Upper lobe of right lung (tissue), 1 donor: ENCODE data around the gene MRRF. TPM values are rescaled to one million over a fixed set of nuclear protein-coding genes. Genes with fewer than 3 reads are reported as not detected.

Experiments used
- ATAC-seq: fragments of 200-7000 bp; cut with Tn5 transposase; one replicate; pipeline ENCODE4 v1.9.1; 2020; ENCODE audit warnings: mild to moderate bottlenecking, moderate library complexity
- DNase-seq: peaks from one replicate; pipeline ENCODE4 v3.0.0-alpha.2; 2020
- H3K27ac ChIP-seq: fragments of 200-600 bp; one replicate; pipeline ENCODE4 v1.8.0; 2022
- H3K27me3 ChIP-seq: fragments of 200-600 bp; one replicate; pipeline ENCODE4 v1.8.0; 2022; ENCODE audit warnings: mild to moderate bottlenecking
- H3K36me3 ChIP-seq: fragments of 200-600 bp; one replicate; pipeline ENCODE4 v1.8.0; 2022
- H3K4me1 ChIP-seq: fragments of 200-600 bp; one replicate; pipeline ENCODE4 v1.8.0; 2022
- H3K4me3 ChIP-seq: fragments of 200-600 bp; one replicate; pipeline ENCODE4 v1.8.0; 2022; ENCODE audit warnings: mild to moderate bottlenecking
- H3K9me3 ChIP-seq: fragments of 200-600 bp; one replicate; pipeline ENCODE4 v1.8.0; 2022
- intact Hi-C: fragments of 100-400 bp; cut with DNase I; formaldehyde crosslinking; loops from one replicate; pipeline ENCODE4 v1.11.0; 2022
- total RNA-seq: library from RNA; stranded (reverse); fragmentation: NEBNext Ultra II Directional; extraction: Animal tissue kit (Norgen Biotek cat#: 25700); gene quantifications from one replicate; pipeline ENCODE4 v1.2.1, GENCODE V29; 2021
- TF ChIP-seq, protein P1 (sequence below): fragments of 200-600 bp; IDR thresholded peaks from one replicate; pipeline ENCODE4 v1.8.0; 2022; ENCODE audit warnings: antibody characterized with exemption
- donor health status: DM: no; HTN: yes; CAD: no; lungs with severe emphysema.

Gene MRRF
- total RNA-seq, 1 donor from 2014 or later = 31.9 TPM

DNA sequence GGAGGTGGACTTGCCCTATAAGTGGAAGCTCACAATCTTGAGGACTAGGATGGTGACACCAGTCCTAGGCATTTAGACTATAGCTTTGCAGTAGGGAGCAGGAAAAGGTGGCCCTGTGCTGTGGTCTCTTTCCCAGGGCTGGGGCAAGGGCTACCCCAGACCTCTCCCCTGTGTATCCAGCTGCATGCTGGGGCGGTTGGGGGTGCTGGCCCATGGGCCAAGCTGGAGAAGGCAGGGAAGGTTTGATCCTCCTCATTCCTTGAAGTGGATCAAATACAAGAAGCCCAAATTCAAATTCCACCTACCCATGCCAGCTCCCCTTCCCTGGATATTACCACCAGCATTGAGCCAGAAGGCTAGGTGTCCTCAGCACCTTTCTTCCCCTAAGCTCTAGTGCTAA, 104.0 kb downstream of the MRRF start:
- TF ChIP-seq, protein P1, sequence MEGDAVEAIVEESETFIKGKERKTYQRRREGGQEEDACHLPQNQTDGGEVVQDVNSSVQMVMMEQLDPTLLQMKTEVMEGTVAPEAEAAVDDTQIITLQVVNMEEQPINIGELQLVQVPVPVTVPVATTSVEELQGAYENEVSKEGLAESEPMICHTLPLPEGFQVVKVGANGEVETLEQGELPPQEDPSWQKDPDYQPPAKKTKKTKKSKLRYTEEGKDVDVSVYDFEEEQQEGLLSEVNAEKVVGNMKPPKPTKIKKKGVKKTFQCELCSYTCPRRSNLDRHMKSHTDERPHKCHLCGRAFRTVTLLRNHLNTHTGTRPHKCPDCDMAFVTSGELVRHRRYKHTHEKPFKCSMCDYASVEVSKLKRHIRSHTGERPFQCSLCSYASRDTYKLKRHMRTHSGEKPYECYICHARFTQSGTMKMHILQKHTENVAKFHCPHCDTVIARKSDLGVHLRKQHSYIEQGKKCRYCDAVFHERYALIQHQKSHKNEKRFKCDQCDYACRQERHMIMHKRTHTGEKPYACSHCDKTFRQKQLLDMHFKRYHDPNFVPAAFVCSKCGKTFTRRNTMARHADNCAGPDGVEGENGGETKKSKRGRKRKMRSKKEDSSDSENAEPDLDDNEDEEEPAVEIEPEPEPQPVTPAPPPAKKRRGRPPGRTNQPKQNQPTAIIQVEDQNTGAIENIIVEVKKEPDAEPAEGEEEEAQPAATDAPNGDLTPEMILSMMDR = no peak
- no peaks in the 10 kb centered on the region for H3K4me1 ChIP-seq
- no peaks in the 10 kb centered on the region for H3K9me3 ChIP-seq
- no peaks in the 10 kb centered on the region for H3K36me3 ChIP-seq
- DNase-seq (no peak), ATAC-seq (no peak)
- H3K27me3 ChIP-seq = peaks cover 4% of the 10 kb centered on the region
- intact Hi-C loops = no loop called here
- no peak overlapping the region for H3K27ac ChIP-seq
- H3K4me3 ChIP-seq = no peak overlapping the region

- no peaks in the 10 kb centered on the region for H3K36me3 ChIP-seq
- intact Hi-C loops = no loop called here
- H3K9me3 ChIP-seq = no peaks in the 10 kb centered on the region
- H3K4me3 ChIP-seq = peak overlapping the region; percentile 52
- ATAC-seq = peak; percentile 66
- TF ChIP-seq, protein P1 = no peak
- H3K27ac ChIP-seq = peak overlapping the region; percentile 18
- peaks cover 4% of the 10 kb centered on the region for H3K27me3 ChIP-seq
- DNase-seq = peak; percentile 76
- peaks cover 4% of the 10 kb centered on the region for H3K4me1 ChIP-seq
Observed at GRCh38 chr9:122370303-122370702, 105.6 kb downstream of the MRRF start.

GRCh38 chr9:122370869-122371755, 106.4 kb downstream of the MRRF start, which contains the start of gene PTGS1:
PTGS1 (plus strand) TSS chr9:122371024; CDS start chr9:122371085, 61 bp downstream.
- H3K4me3 ChIP-seq = peak within 1 kb of the TSS; percentile 52
- TF ChIP-seq, protein P1 = no peak
- DNase-seq = peak; percentile 80
- peak within 1 kb of the TSS; percentile 18 for H3K27ac ChIP-seq
- peak; percentile 81 for ATAC-seq
- intact Hi-C loops = no loop called here
- H3K4me1 ChIP-seq = peaks cover 12% of the 10 kb centered on the region
- no peaks in the 10 kb centered on the region for H3K36me3 ChIP-seq
- no peaks in the 10 kb centered on the region for H3K9me3 ChIP-seq
- H3K27me3 ChIP-seq = peaks cover 4% of the 10 kb centered on the region

- ATAC-seq (no peak), DNase-seq (no peak)
- TF ChIP-seq, protein P1 = no peak
- Histone ChIP-seq H3K27ac (no peak overlapping the region), H3K4me1 (peaks cover 12% of the 10 kb centered on the region), H3K4me3 (peak overlapping the region; percentile 52), H3K9me3 (no peaks in the 10 kb centered on the region), H3K36me3 (no peaks in the 10 kb centered on the region), H3K27me3 (peaks cover 4% of the 10 kb centered on the region)
- intact Hi-C loops = no loop called here
Observed at GRCh38 chr9:122371846-122372245, 107.2 kb downstream of the MRRF start.

DNA sequence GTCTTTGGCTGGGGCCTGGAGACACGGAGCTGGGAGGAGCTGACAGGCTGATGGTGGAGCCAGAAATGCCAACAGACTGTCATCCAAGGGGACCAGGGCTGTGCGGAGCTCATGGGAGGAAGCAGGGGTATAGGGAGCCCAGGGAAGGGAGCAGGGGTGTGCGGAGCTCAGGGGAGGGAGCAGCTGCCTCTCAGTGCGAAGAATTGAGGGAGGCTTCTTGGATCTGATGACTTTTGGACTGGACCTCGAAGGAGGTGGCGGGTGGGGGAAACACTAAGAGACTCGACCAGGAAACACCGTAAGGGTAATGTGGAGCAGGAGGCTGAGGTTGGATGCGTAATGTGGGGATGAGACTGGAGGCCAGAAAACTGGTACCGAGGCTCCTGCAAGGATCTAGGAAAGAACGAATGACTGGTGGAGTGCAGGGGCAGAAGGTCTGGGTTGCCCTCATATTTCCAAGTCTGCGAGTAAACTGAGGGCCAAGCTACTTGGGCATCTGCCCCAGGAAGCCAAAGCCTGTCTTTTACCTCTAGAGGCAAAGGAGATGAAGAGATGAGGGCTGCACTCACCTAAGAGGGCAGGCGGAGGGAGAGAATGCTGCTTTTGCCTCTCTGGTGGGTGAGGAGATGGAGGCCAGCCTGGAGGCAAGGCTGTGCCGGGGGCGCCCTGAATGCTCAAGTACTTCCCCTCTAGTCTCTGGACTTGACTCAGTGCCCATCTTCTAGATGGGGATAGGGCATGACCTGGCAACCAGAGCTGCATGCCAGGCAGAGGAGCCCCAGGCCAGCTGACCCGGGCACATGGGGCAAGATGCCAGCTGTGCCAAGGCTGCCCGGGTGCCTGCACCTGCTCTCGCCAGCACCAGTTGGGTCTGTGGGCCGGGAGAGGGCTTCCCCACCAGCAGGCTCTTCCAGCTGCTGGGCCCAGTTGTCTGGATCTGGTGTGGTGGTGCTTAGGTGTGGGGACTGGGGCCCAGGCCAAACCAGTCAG, 108.5 kb downstream of the MRRF start:
- TF ChIP-seq, protein P1 = no peak
- H3K36me3 ChIP-seq = no peaks in the 10 kb centered on the region
- peaks cover 4% of the 10 kb centered on the region for H3K27me3 ChIP-seq
- H3K4me3 ChIP-seq = no peak overlapping the region
- ATAC-seq = no peak
- DNase-seq = no peak
- intact Hi-C loops = no loop called here
- no peak overlapping the region for H3K27ac ChIP-seq
- peaks cover 12% of the 10 kb centered on the region for H3K4me1 ChIP-seq
- H3K9me3 ChIP-seq = no peaks in the 10 kb centered on the region
